EL (cell line): ENCODE results near the gene LBR.
"Not testable (repeated sequence)": the region's sequence is repeated elsewhere in the genome, so short reads cannot be mapped to it uniquely, and the experiment has no call there.

ENCODE experiments used
- DNase-seq: peaks from one replicate; pipeline ENCODE4 v3.0.0-alpha.2; 2016

The LBR gene

GRCh38 chr1:225427235-225428067 is at the start of gene LBR:
Gene LBR, minus strand, starts transcription at chr1:225428038. Its CDS starts 3,963 bp downstream, at chr1:225424075.
- peak; percentile 41 for DNase-seq

- DNase-seq = no peak
Observed at GRCh38 chr1:225477296-225477911, 49.6 kb upstream of the LBR start.

- DNase-seq = no peak
Observed at GRCh38 chr1:225476538-225476988, 48.7 kb upstream of the LBR start.

GRCh38 chr1:225476100-225476511 is 48.3 kb upstream of the LBR start:
- no peak for DNase-seq

- peak; percentile 58 for DNase-seq
Observed at GRCh38 chr1:225474986-225475820, 47.4 kb upstream of the LBR start.

- no peak for DNase-seq
Observed at GRCh38 chr1:225474439-225474985, 46.7 kb upstream of the LBR start.

GRCh38 chr1:225473676-225474438 is 46.0 kb upstream of the LBR start:
- DNase-seq = not testable (repeated sequence)

- not testable (repeated sequence) for DNase-seq
Observed at GRCh38 chr1:225473266-225473665, 45.4 kb upstream of the LBR start.

GRCh38 chr1:225471453-225472301 is 43.8 kb upstream of the LBR start:
- no peak for DNase-seq

GRCh38 chr1:225471109-225471452 is 43.2 kb upstream of the LBR start:
- DNase-seq = no peak

- no peak for DNase-seq
Observed at GRCh38 chr1:225470211-225471108, 42.6 kb upstream of the LBR start.

- no peak for DNase-seq
Observed at GRCh38 chr1:225469051-225469450, 41.2 kb upstream of the LBR start.

- no peak for DNase-seq
Observed at GRCh38 chr1:225468270-225469020, 40.6 kb upstream of the LBR start.

- DNase-seq = no peak
Observed at GRCh38 chr1:225467193-225468020, 39.6 kb upstream of the LBR start.

GRCh38 chr1:225466848-225467192 is 39.0 kb upstream of the LBR start:
- no peak for DNase-seq

GRCh38 chr1:225465793-225466517 is 38.1 kb upstream of the LBR start:
- DNase-seq = no peak

GRCh38 chr1:225464851-225465792 is 37.3 kb upstream of the LBR start:
- DNase-seq = no peak
